GM23338 (cell line): ENCODE measurements around the gene CDC42BPG.

Experiments
- EZH2 ChIP-seq: fragments of 200-600 bp; sonication (generic); IDR thresholded peaks from one replicate; pipeline ENCODE4 v1.8.0; 2017; ENCODE audit warnings: antibody characterized with exemption, mild to moderate bottlenecking, low read depth; ENCODE audit not compliant: unreplicated experiment
- EZH2phosphoT487 ChIP-seq: fragments of 200-600 bp; sonication (generic); IDR thresholded peaks from one replicate; pipeline ENCODE4 v1.8.1; 2018; ENCODE audit warnings: antibody characterized with exemption; ENCODE audit not compliant: unreplicated experiment
- POLR2AphosphoS5 ChIP-seq: IDR thresholded peaks from 2 replicates; pipeline ENCODE4 v1.6.1; 2016; ENCODE audit warnings: antibody characterized with exemption, low read depth
- TF ChIP-seq, protein P1 (sequence below), 2 experiments: fragments of 200-600 bp in 1 of 2; sonication (generic) in 1 of 2; conservative IDR thresholded peaks; 2 replicates each; pipeline versions ENCODE4 v1.5.1 to v1.6.1; 2016 to 2017; ENCODE audit warnings: antibody characterized with exemption in 2 of 2, low read depth in 2 of 2, mild to moderate bottlenecking in 2 of 2, moderate library complexity in 1 of 2
- TF ChIP-seq, protein P2 (sequence below): IDR thresholded peaks from one replicate; pipeline ENCODE4 v1.6.1; 2018; ENCODE audit warnings: antibody characterized with exemption; ENCODE audit not compliant: unreplicated experiment

DNA sequence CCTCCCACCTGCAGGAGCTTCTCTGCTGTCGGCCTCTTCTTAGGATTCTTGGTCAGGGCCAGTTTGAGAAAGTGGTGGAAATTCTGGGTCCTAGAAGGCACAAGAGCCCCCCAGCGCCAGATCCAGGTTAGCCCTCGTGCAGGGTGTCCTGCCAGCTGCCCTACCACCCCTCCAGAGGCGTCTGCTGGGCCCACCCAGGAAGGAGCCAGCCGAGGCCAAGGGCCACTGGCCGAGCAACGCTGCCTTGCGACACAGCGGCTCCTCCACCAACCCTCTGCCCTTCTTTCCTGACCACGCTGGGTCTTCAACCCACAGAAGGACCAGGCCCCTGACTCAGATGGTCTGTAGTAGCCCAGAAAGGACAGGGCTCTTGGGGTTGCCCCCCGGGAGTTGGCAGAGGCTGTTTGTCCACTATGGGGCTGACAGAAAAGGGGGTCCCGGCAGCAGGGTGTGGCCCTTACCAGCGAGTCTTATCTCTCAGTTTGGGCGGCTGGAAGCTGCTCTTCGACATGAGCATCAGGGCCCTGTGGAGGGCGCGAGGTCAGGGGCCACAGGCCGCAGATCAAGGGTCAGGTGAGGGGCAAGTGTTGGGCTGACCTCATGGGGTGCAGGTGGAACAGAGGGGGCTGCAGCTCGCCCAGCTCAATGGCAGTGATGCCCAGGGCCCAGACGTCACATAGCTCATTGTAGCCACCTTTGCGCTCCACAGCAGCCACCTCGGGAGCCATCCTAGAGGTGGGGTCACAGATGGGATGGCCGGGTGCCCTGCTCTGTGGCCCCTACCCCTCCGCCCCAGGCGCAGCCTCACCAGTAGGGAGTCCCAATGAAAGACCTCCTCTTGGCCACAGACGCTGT lies 43.9 kb downstream of the CDC42BPG start:
- TF ChIP-seq POLR2AphosphoS5: no peak
- TF ChIP-seq, protein P1, sequence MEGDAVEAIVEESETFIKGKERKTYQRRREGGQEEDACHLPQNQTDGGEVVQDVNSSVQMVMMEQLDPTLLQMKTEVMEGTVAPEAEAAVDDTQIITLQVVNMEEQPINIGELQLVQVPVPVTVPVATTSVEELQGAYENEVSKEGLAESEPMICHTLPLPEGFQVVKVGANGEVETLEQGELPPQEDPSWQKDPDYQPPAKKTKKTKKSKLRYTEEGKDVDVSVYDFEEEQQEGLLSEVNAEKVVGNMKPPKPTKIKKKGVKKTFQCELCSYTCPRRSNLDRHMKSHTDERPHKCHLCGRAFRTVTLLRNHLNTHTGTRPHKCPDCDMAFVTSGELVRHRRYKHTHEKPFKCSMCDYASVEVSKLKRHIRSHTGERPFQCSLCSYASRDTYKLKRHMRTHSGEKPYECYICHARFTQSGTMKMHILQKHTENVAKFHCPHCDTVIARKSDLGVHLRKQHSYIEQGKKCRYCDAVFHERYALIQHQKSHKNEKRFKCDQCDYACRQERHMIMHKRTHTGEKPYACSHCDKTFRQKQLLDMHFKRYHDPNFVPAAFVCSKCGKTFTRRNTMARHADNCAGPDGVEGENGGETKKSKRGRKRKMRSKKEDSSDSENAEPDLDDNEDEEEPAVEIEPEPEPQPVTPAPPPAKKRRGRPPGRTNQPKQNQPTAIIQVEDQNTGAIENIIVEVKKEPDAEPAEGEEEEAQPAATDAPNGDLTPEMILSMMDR (conservative IDR thresholded peaks at IDR 0.05; ENCODE audit: low read depth in 2 of 2): no peak
- no peak for TF ChIP-seq EZH2
- TF ChIP-seq EZH2phosphoT487: no peak
- TF ChIP-seq, protein P2, sequence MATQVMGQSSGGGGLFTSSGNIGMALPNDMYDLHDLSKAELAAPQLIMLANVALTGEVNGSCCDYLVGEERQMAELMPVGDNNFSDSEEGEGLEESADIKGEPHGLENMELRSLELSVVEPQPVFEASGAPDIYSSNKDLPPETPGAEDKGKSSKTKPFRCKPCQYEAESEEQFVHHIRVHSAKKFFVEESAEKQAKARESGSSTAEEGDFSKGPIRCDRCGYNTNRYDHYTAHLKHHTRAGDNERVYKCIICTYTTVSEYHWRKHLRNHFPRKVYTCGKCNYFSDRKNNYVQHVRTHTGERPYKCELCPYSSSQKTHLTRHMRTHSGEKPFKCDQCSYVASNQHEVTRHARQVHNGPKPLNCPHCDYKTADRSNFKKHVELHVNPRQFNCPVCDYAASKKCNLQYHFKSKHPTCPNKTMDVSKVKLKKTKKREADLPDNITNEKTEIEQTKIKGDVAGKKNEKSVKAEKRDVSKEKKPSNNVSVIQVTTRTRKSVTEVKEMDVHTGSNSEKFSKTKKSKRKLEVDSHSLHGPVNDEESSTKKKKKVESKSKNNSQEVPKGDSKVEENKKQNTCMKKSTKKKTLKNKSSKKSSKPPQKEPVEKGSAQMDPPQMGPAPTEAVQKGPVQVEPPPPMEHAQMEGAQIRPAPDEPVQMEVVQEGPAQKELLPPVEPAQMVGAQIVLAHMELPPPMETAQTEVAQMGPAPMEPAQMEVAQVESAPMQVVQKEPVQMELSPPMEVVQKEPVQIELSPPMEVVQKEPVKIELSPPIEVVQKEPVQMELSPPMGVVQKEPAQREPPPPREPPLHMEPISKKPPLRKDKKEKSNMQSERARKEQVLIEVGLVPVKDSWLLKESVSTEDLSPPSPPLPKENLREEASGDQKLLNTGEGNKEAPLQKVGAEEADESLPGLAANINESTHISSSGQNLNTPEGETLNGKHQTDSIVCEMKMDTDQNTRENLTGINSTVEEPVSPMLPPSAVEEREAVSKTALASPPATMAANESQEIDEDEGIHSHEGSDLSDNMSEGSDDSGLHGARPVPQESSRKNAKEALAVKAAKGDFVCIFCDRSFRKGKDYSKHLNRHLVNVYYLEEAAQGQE: no peak
